DND-41 (cell line): ENCODE measurements around the gene ESR2.

Experiments
- ATAC-seq: fragments of 200-7000 bp; cut with Tn5 transposase; 3 replicates; pipeline ENCODE4 v1.9.1; 2021; ENCODE audit warnings: low read depth; ENCODE audit not compliant: insufficient read depth
- DNase-seq: peaks from one replicate; pipeline ENCODE4 v3.0.0-alpha.2; 2020
- H2AFZ ChIP-seq: 2 replicates; pipeline ENCODE4 v1.6.0; 2012; ENCODE audit warnings: low read depth, low read length
- H3K27ac ChIP-seq: 2 replicates; pipeline ENCODE4 v1.5.1; 2012; ENCODE audit warnings: low read length, inconsistent platforms
- H3K27me3 ChIP-seq: fragments of 200-600 bp; sonication (generic); 2 replicates; pipeline ENCODE4 v1.6.0; 2012; ENCODE audit warnings: low read length, mild to moderate bottlenecking, inconsistent platforms; ENCODE audit not compliant: insufficient read depth, poor library complexity
- H3K36me3 ChIP-seq: 2 replicates; pipeline ENCODE4 v1.5.1; 2012; ENCODE audit warnings: low read length, inconsistent platforms; ENCODE audit not compliant: insufficient read depth
- H3K4me1 ChIP-seq: 2 replicates; pipeline ENCODE4 v1.5.1; 2012; ENCODE audit warnings: mild to moderate bottlenecking, low read length; ENCODE audit not compliant: insufficient read depth
- H3K4me2 ChIP-seq: 2 replicates; pipeline ENCODE4 v1.6.0; 2012; ENCODE audit warnings: mild to moderate bottlenecking, moderate library complexity, low read length, inconsistent platforms; ENCODE audit not compliant: insufficient read depth
- H3K4me3 ChIP-seq, 2 experiments: fragments of 200-600 bp in 1 of 2; shearing (Covaris generic) in 1 of 2; 2 replicates each; pipeline ENCODE4 v1.5.1; 2012 to 2016; ENCODE audit warnings: inconsistent platforms in 2 of 2, low read length in 2 of 2, mild to moderate bottlenecking in 2 of 2, low read depth in 1 of 2, moderate library complexity in 1 of 2
- H3K79me2 ChIP-seq: 2 replicates; pipeline ENCODE4 v1.6.0; 2012; ENCODE audit warnings: low read length, inconsistent platforms; ENCODE audit not compliant: insufficient read depth
- H3K9ac ChIP-seq: 2 replicates; pipeline ENCODE4 v1.6.0; 2012; ENCODE audit warnings: low read depth, mild to moderate bottlenecking, inconsistent platforms, low read length, moderate library complexity
- H3K9me3 ChIP-seq: 2 replicates; pipeline ENCODE4 v1.5.1; 2012; ENCODE audit warnings: low read length, moderate library complexity, mild to moderate bottlenecking, inconsistent platforms; ENCODE audit not compliant: insufficient read depth, severe bottlenecking
- H4K20me1 ChIP-seq: 2 replicates; pipeline ENCODE4 v1.6.0; 2012; ENCODE audit warnings: low read length; ENCODE audit not compliant: insufficient read depth
- EZH2 ChIP-seq: IDR thresholded peaks from 3 replicates; pipeline ENCODE4 v1.6.1; 2012; ENCODE audit warnings: borderline replicate concordance, low read depth, mild to moderate bottlenecking, moderate library complexity, low read length, inconsistent platforms; ENCODE audit not compliant: severe bottlenecking
- TF ChIP-seq, protein P1 (sequence below): IDR thresholded peaks from 2 replicates; pipeline ENCODE4 v1.5.1; 2012; ENCODE audit warnings: borderline replicate concordance, low read length, moderate library complexity, mild to moderate bottlenecking; ENCODE audit not compliant: poor library complexity, severe bottlenecking; ENCODE audit errors: extremely low read depth

Gene ESR2

DNA sequence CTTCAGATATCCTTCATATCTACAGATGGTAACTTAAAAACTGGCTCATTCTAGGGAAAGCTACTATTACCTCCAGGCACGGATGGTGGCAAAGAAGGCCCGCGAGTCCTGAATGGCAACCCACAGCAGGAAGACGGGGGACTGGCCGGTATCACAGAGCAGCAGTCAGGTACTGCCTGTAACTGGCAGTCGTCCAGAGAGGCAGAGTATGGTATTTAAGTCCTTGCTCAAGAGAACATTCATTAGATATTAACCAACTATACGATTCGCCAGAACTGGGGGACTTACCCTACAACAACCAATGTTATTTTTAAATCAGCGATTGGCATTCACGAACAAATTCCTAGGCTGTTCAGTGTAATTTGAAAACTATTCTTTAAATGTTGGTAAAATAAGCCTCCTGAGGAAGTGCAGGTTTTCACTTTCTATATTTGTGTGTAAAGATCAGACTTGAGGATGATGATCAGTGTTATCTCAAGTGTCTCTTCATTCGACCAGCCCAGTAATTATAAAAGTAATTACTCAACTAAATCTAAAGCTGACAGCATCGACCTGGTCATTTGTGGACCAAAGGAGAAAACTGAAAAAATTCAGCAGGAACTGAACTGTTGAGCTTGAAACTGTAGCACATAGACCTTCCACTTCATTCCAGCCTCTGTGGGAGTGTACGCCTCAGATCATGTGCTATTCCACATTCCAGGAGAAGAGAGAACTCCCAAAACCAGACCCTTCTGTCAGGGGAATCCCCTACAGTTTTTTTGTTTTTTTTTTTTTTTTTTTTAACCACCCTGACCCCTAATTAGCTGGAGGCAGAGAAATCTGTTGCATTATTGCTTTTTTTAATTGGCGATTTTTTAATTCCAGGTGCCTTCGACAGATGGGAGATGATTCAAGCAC, 75.6 kb downstream of the ESR2 start:
- Histone ChIP-seq H3K4me3 (no peak overlapping the region), H3K79me2 (no peaks in the 10 kb centered on the region), H2AFZ (no peak overlapping the region), H3K9me3 (no peaks in the 10 kb centered on the region), H3K9ac (no peak overlapping the region), H3K27me3 (no peaks in the 10 kb centered on the region), H3K27ac (no peak overlapping the region), H4K20me1 (no peaks in the 10 kb centered on the region), H3K4me2 (no peak overlapping the region), H3K36me3 (peaks cover 95% of the 10 kb centered on the region), H3K4me1 (no peaks in the 10 kb centered on the region)
- ATAC-seq (no peak), DNase-seq (no peak)
- TF ChIP-seq, protein P1, sequence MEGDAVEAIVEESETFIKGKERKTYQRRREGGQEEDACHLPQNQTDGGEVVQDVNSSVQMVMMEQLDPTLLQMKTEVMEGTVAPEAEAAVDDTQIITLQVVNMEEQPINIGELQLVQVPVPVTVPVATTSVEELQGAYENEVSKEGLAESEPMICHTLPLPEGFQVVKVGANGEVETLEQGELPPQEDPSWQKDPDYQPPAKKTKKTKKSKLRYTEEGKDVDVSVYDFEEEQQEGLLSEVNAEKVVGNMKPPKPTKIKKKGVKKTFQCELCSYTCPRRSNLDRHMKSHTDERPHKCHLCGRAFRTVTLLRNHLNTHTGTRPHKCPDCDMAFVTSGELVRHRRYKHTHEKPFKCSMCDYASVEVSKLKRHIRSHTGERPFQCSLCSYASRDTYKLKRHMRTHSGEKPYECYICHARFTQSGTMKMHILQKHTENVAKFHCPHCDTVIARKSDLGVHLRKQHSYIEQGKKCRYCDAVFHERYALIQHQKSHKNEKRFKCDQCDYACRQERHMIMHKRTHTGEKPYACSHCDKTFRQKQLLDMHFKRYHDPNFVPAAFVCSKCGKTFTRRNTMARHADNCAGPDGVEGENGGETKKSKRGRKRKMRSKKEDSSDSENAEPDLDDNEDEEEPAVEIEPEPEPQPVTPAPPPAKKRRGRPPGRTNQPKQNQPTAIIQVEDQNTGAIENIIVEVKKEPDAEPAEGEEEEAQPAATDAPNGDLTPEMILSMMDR: no peak
- TF ChIP-seq EZH2: no peak

DNA sequence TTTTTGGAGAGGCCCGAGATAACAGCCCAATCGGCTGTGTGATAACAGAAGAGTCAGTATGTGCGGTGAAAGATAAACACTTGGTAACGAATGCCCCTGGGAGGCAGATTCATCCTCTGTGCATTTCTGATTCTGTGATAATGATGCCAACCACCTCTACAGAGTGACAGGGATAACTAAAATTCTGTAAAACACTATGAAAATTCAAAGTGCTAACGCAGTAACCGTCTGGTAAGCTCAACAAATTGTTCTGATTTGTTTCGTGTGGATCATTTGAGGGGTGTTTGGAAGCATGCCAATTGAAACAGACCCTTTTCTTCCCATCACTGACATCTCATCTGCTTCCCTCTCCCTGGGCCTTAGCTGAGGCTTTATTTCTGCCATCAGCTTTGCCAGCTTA, 76.3 kb downstream of the ESR2 start:
- H3K27ac ChIP-seq: no peak overlapping the region
- no peak overlapping the region for H2AFZ ChIP-seq
- H3K79me2 ChIP-seq: no peaks in the 10 kb centered on the region
- H4K20me1 ChIP-seq: no peaks in the 10 kb centered on the region
- H3K4me3 ChIP-seq: no peak overlapping the region
- peaks cover 95% of the 10 kb centered on the region for H3K36me3 ChIP-seq
- DNase-seq (no peak), ATAC-seq (no peak)
- no peak overlapping the region for H3K4me2 ChIP-seq
- no peak overlapping the region for H3K9ac ChIP-seq
- H3K9me3 ChIP-seq: no peaks in the 10 kb centered on the region
- no peaks in the 10 kb centered on the region for H3K4me1 ChIP-seq
- H3K27me3 ChIP-seq: no peaks in the 10 kb centered on the region
- TF ChIP-seq EZH2: no peak
- TF ChIP-seq, protein P1: no peak

DNA sequence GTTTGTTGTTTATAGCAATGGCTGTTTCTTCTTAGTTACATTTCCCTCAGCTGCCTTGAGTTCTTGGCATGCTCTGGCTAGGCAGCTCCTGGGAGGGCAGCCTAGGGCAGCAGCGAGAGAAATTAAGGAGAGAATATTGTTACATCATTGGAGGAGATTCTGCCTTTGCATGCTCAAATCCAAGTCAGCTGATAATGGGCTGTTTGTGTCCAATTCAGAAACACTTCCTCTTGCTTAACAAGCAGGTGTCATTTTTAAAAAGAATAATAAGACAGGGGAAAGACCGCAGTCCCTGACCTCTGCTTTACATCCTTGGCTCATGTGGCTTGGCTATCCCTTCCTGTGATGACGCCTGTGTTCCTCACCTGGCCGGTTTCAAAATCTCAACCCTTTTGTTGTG, 76.9 kb downstream of the ESR2 start:
- Histone ChIP-seq H3K4me1 (no peaks in the 10 kb centered on the region), H3K4me3 (no peak overlapping the region), H3K79me2 (no peaks in the 10 kb centered on the region), H3K27ac (no peak overlapping the region), H3K4me2 (no peak overlapping the region), H3K27me3 (no peaks in the 10 kb centered on the region), H3K9ac (no peak overlapping the region), H2AFZ (no peak overlapping the region), H3K36me3 (peaks cover 97% of the 10 kb centered on the region), H3K9me3 (no peaks in the 10 kb centered on the region), H4K20me1 (no peaks in the 10 kb centered on the region)
- DNase-seq (no peak), ATAC-seq (no peak)
- TF ChIP-seq EZH2: no peak
- TF ChIP-seq, protein P1: no peak
